Measurements from ENCODE around the gene GPR160. TPM values are rescaled to one million over a fixed set of nuclear protein-coding genes. Genes with fewer than 3 reads are reported as not detected.

Gene GPR160
- total and polyA plus RNA-seq, 9 of the 15 experiments (the other 6 are each of a cell fraction or from before 2014, with no cell fraction given) = 1.3 to 10.5 (median 8.3) TPM

DNA sequence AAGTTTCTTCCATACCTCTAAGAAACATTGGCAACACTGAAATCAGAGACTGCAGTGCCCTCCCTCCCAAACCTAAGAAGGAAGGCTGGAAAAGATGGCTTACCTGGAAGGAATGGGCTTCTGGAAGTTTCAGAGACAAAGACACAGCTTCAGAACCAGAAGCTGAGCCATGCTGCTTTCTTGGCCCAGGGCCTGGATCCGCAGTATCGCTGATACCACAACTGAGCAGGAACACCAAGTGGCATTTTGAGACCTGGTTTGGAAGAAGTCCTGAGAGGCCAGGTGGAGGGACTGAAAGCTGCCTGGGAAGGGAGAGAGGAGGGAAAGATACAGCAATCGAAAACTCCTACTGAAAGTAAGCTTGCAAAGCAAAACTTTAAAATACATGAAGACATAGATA is 19.8 kb downstream of the GPR160 start (continued):
- TF ChIP-seq NKRF (IDR thresholded peaks at IDR 0.05; ENCODE audit: borderline replicate concordance) (no peak), HDAC2 (IDR thresholded peaks at IDR 0.05) (no peak), GABPA (tag; conservative IDR thresholded peaks at IDR 0.05; ENCODE audit: low read depth) (no peak), PRPF4 (IDR thresholded peaks at IDR 0.05; ENCODE audit: insufficient read depth, low read depth, low read length, poor library complexity, severe bottlenecking) (no peak), SRSF9 (IDR thresholded peaks at IDR 0.05; ENCODE audit: borderline replicate concordance, low read depth, low read length) (no peak), IRF1 (CRISPR knock-in tag; IDR thresholded peaks at IDR 0.05; ENCODE audit: borderline replicate concordance) (no peak), LARP7 (IDR thresholded peaks at IDR 0.05) (no peak)

GRCh38 chr3:170058127-170058526 is 20.3 kb downstream of the GPR160 start:
- ChIA-PET CTCF (ENCODE audit: low intra/inter-chr PET ratio) (no interaction called here), POLR2A (interaction anchor here (0.6 to 1.3 kb wide), 3 partner anchors 15 to 218 kb away, joined by 3 to 6 read pairs (median 3); no protein-coding TSS in a partner anchor)

More at GRCh38 chr3:170058127-170058526, 20.3 kb downstream of the GPR160 start:
- 38% methylated on average over 6 of the region's 6 CpGs for WGBS (ENCODE audit: insufficient coverage, low coverage, missing lambda C conversion rate)
- no peak overlapping the region for H3K4me3 ChIP-seq
- DNase-seq (ENCODE audit: extremely low read depth in 1 of 4, low spot score in 3 of 4) (no peak), ATAC-seq (no peak; the same call in 2 of the 3 replicates), FAIRE-seq (no peak)
- H3K9me3 ChIP-seq (replicated peaks; ENCODE audit: control insufficient read depth, insufficient read depth, low read depth, low read length) = no peaks in the 10 kb centered on the region
- H2AFZ ChIP-seq (ENCODE audit: low read depth, low read length) = peak overlapping the region; percentile 77
- no peaks in the 10 kb centered on the region for H3K27me3 ChIP-seq (ENCODE audit: control insufficient read depth in 2 of 2, insufficient read depth in 2 of 2, low read length in 2 of 2)
- no peaks in the 10 kb centered on the region; a peak in 1 of 5 replicates for H3K4me1 ChIP-seq (replicated peaks in 1 of 2; ENCODE audit: control insufficient read depth in 2 of 2, insufficient read depth in 2 of 2, low read length in 2 of 2)
- H3K79me2 ChIP-seq (ENCODE audit: control insufficient read depth, insufficient read depth, low read length) = no peaks in the 10 kb centered on the region
- H3K9me1 ChIP-seq (ENCODE audit: control insufficient read depth, insufficient read depth, low read length) = no peaks in the 10 kb centered on the region
- no peak for TF ChIP-seq NRF1 (conservative IDR thresholded peaks at IDR 0.05 in 1 of 2, IDR thresholded peaks at IDR 0.05 in 1 of 2)
- no peak for TF ChIP-seq NR2C1 (IDR thresholded peaks at IDR 0.05)
- 0 out of 2 replicates have a peak, but pooled peaks have one; percentile 6 for TF ChIP-seq NR2C1 (tag; IDR thresholded peaks at IDR 0.05)
- 0 out of 2 replicates have a peak, but pooled peaks have one; percentile 28 for TF ChIP-seq ZNF311 (CRISPR knock-in tag; IDR thresholded peaks at IDR 0.05)
- TF ChIP-seq HDAC8 (tag; IDR thresholded peaks at IDR 0.05) = 0 out of 2 replicates have a peak, but pooled peaks have one; percentile 26
- no peak overlapping the region for H3K27ac ChIP-seq (ENCODE audit: extremely low read depth, low read depth, low read length)
- intact Hi-C loops (cut with micrococcal nuclease) (no loop called here), in situ Hi-C loops (cut with MboI) (no loop called here)
- no peaks in the 10 kb centered on the region for H4K20me1 ChIP-seq (replicated peaks; ENCODE audit: control insufficient read depth, insufficient read depth, low read length)
- H3K36me3 ChIP-seq (ENCODE audit: control insufficient read depth, insufficient read depth, low read length) = no peaks in the 10 kb centered on the region
- BruUV-seq (replicated peaks) = no TSS peak
- H3K9ac ChIP-seq (ENCODE audit: insufficient read depth in 1 of 2, low read depth in 2 of 2, low read length in 2 of 2) = no peak overlapping the region; a peak in 1 of 4 replicates
- no peak overlapping the region for H3K4me2 ChIP-seq (ENCODE audit: insufficient read depth, low read length)

All from K562 (cell line).